Measurements from ENCODE around the gene ZNF385D. TPM values are rescaled to one million over a fixed set of nuclear protein-coding genes. Genes with fewer than 3 reads are reported as not detected.

ZNF385D gene
- polyA plus RNA-seq, 1 donor (not counting 4 experiments of a cell fraction or from before 2014, with no cell fraction given), result 0.46 TPM

DNA sequence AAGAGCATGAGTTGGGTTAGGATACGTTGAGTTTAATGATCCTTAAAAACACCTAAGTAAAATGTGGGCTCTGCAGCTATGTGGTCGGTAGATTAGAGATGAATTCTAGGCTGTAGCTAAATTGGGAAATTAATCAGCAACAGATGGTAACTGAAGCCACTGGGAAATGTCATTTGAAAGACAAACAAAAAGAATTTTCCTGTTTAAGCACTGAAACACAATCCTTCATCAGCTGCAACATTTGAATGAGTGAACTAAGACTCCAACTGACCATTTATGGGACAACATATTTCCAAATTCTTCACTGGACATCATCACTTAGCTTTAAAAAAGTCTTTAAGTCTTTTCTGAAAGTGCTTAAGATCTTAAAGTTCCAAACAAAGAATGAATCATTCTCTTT is 226.9 kb downstream of the ZNF385D start:
- no peak overlapping the region for H3K4me3 ChIP-seq (ENCODE audit: control insufficient read depth in 2 of 3, extremely low read depth in 1 of 3, insufficient read depth in 2 of 3, low read depth in 1 of 3, low read length in 3 of 3)
- no peak overlapping the region for H3K4me2 ChIP-seq (ENCODE audit: control insufficient read depth, extremely low read depth, insufficient read depth, low read depth, low read length)
- no peak overlapping the region for H3K9ac ChIP-seq (ENCODE audit: control insufficient read depth, extremely low read depth, insufficient read depth, low read length)
- TF ChIP-seq, protein P1, sequence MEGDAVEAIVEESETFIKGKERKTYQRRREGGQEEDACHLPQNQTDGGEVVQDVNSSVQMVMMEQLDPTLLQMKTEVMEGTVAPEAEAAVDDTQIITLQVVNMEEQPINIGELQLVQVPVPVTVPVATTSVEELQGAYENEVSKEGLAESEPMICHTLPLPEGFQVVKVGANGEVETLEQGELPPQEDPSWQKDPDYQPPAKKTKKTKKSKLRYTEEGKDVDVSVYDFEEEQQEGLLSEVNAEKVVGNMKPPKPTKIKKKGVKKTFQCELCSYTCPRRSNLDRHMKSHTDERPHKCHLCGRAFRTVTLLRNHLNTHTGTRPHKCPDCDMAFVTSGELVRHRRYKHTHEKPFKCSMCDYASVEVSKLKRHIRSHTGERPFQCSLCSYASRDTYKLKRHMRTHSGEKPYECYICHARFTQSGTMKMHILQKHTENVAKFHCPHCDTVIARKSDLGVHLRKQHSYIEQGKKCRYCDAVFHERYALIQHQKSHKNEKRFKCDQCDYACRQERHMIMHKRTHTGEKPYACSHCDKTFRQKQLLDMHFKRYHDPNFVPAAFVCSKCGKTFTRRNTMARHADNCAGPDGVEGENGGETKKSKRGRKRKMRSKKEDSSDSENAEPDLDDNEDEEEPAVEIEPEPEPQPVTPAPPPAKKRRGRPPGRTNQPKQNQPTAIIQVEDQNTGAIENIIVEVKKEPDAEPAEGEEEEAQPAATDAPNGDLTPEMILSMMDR (optimal IDR thresholded peaks at IDR 0.05 in 1 of 3, IDR thresholded peaks at IDR 0.05 in 1 of 3, conservative IDR thresholded peaks at IDR 0.05 in 1 of 3; ENCODE audit: extremely low read depth in 1 of 3, insufficient read depth in 2 of 3, low read length in 3 of 3), result no peak
- TF ChIP-seq EZH2 (IDR thresholded peaks at IDR 0.05; ENCODE audit: low read length), result no peak
- FAIRE-seq (no peak), DNase-seq (ENCODE audit: low read depth, low spot score) (no peak)
- H3K4me1 ChIP-seq (ENCODE audit: control insufficient read depth, extremely low read depth, insufficient read depth, low read length), result no peaks in the 10 kb centered on the region
- no peak overlapping the region for H3K27ac ChIP-seq (ENCODE audit: control insufficient read depth, insufficient read depth, low read length)
- no peak overlapping the region for H2AFZ ChIP-seq (ENCODE audit: control insufficient read depth, low read length)
- no peaks in the 10 kb centered on the region for H3K79me2 ChIP-seq (ENCODE audit: control insufficient read depth, insufficient read depth, low read length)
- no peaks in the 10 kb centered on the region for H4K20me1 ChIP-seq (ENCODE audit: control insufficient read depth, extremely low read depth, insufficient read depth, low read length)
- no peaks in the 10 kb centered on the region for H3K27me3 ChIP-seq (ENCODE audit: control insufficient read depth, extremely low read depth, insufficient read depth, low read length)
- no peaks in the 10 kb centered on the region for H3K9me3 ChIP-seq (ENCODE audit: control insufficient read depth, low read depth, low read length)
- dilution Hi-C loops (cut with MboI; ENCODE audit: extremely low pct_ligation_motif_present, low sequenced_read_pairs), result no loop called here
- H3K9me1 ChIP-seq (ENCODE audit: control insufficient read depth, extremely low read depth, insufficient read depth, low read length), result no peaks in the 10 kb centered on the region
- H3K36me3 ChIP-seq (ENCODE audit: control insufficient read depth in 2 of 2, extremely low read depth in 1 of 2, insufficient read depth in 2 of 2, low read length in 2 of 2), result no peaks in the 10 kb centered on the region

DNA sequence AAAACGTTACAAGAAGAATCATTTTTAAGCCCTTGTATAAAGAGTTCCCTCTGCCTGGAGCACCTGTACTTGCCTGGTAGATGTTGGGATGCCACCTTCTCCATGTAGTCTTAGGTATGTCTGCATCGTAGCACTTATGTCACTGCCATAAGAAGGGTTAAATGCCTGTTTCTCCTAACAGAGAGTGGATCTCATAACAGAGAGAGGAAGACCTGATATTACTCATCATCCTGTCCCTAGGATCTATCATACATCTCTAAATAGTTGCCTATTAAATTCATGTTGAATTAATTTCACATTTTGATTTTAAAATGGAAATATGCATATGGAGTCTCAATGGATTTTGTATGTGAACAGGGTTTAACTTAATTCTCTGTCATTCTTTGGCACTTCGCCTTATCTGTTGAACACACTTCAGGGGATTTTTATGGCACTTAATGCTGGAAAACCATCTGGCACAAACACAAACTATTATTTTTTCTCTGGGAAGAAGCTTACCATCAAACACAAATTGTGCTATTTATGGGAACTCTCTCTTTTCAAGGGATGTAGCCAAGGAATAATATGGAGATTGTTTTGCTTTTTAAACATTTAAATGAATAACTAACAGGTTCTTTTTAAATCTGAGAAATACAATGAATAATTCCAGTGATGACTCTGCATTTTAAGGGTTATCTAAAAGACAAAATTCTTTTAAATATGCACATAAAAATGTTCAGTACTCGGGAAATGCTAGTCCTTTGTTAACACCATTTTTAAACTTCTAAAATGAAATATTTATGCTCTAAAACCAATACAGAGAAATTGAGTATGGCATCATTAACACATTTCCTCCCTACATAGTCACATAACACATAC is 230.7 kb downstream of the ZNF385D start:
- no peak overlapping the region for H3K27ac ChIP-seq (ENCODE audit: control insufficient read depth, insufficient read depth, low read length)
- DNase-seq (ENCODE audit: low read depth, low spot score) (no peak), FAIRE-seq (no peak)
- H3K79me2 ChIP-seq (ENCODE audit: control insufficient read depth, insufficient read depth, low read length), result no peaks in the 10 kb centered on the region
- H3K27me3 ChIP-seq (ENCODE audit: control insufficient read depth, extremely low read depth, insufficient read depth, low read length), result no peaks in the 10 kb centered on the region
- no peak overlapping the region for H3K9ac ChIP-seq (ENCODE audit: control insufficient read depth, extremely low read depth, insufficient read depth, low read length)
- H3K9me3 ChIP-seq (ENCODE audit: control insufficient read depth, low read depth, low read length), result no peaks in the 10 kb centered on the region
- H4K20me1 ChIP-seq (ENCODE audit: control insufficient read depth, extremely low read depth, insufficient read depth, low read length), result no peaks in the 10 kb centered on the region
- H2AFZ ChIP-seq (ENCODE audit: control insufficient read depth, low read length), result no peak overlapping the region
- no peak overlapping the region for H3K4me2 ChIP-seq (ENCODE audit: control insufficient read depth, extremely low read depth, insufficient read depth, low read depth, low read length)
- TF ChIP-seq, protein P1 (optimal IDR thresholded peaks at IDR 0.05 in 1 of 3, IDR thresholded peaks at IDR 0.05 in 1 of 3, conservative IDR thresholded peaks at IDR 0.05 in 1 of 3; ENCODE audit: extremely low read depth in 1 of 3, insufficient read depth in 2 of 3, low read length in 3 of 3), result no peak
- TF ChIP-seq EZH2 (IDR thresholded peaks at IDR 0.05; ENCODE audit: low read length), result no peak
- H3K4me3 ChIP-seq (ENCODE audit: control insufficient read depth in 2 of 3, extremely low read depth in 1 of 3, insufficient read depth in 2 of 3, low read depth in 1 of 3, low read length in 3 of 3), result no peak overlapping the region
- H3K4me1 ChIP-seq (ENCODE audit: control insufficient read depth, extremely low read depth, insufficient read depth, low read length), result no peaks in the 10 kb centered on the region
- H3K36me3 ChIP-seq (ENCODE audit: control insufficient read depth in 2 of 2, extremely low read depth in 1 of 2, insufficient read depth in 2 of 2, low read length in 2 of 2), result no peaks in the 10 kb centered on the region
- dilution Hi-C loops (cut with MboI; ENCODE audit: extremely low pct_ligation_motif_present, low sequenced_read_pairs), result no loop called here
- no peaks in the 10 kb centered on the region for H3K9me1 ChIP-seq (ENCODE audit: control insufficient read depth, extremely low read depth, insufficient read depth, low read length)

Measured in keratinocyte (primary cell).